ENCODE results near the gene DDA1. TPM values are rescaled to one million over a fixed set of nuclear protein-coding genes. Genes with fewer than 3 reads are reported as not detected.

The DDA1 gene
- total and polyA plus RNA-seq, 9 of the 15 experiments (the other 6 are each of a cell fraction or from before 2014, with no cell fraction given): 1.4 to 83.8 (median 33.8) TPM

- TF ChIP-seq BCLAF1 (IDR thresholded peaks at IDR 0.05; ENCODE audit: borderline replicate concordance in 1 of 2, control insufficient read depth in 1 of 2, low read depth in 2 of 2, low read length in 1 of 2) (no peak), ZNF277 (CRISPR knock-in tag; IDR thresholded peaks at IDR 0.05; ENCODE audit: borderline replicate concordance) (peak; percentile 16; the same call in 1 of the 2 replicates), ZNF41 (CRISPR knock-in tag; conservative IDR thresholded peaks at IDR 0.05) (no peak), DMBX1 (CRISPR knock-in tag; IDR thresholded peaks at IDR 0.05; ENCODE audit: borderline replicate concordance) (peak; percentile 69; the same call in 1 of the 2 replicates), RBBP5 (IDR thresholded peaks at IDR 0.05; ENCODE audit: borderline replicate concordance, insufficient read depth, low read length, poor library complexity, severe bottlenecking) (peak; percentile 71), ZNF764 (CRISPR knock-in tag; IDR thresholded peaks at IDR 0.05; ENCODE audit: low read depth) (no peak), ARID1B (IDR thresholded peaks at IDR 0.05) (no peak), TCF7L2 (IDR thresholded peaks at IDR 0.05; ENCODE audit: low read depth, low read length) (peak; percentile 36; the same call in 1 of the 2 replicates), ZNF561 (CRISPR knock-in tag; conservative IDR thresholded peaks at IDR 0.05) (no peak), GTF2E2 (tag; IDR thresholded peaks at IDR 0.05) (peak; percentile 69; the same call in 1 of the 2 replicates), SMAD4 (CRISPR knock-in tag; conservative IDR thresholded peaks at IDR 0.05) (peak; percentile 73), MITF (IDR thresholded peaks at IDR 0.05) (no peak), IRF2 (CRISPR knock-in tag; IDR thresholded peaks at IDR 0.05) (no peak), FOXP1 (CRISPR knock-in tag; IDR thresholded peaks at IDR 0.05) (no peak), ZNF766 (CRISPR knock-in tag; conservative IDR thresholded peaks at IDR 0.05) (peak; percentile 97), GABPA (tag; conservative IDR thresholded peaks at IDR 0.05; ENCODE audit: low read depth) (peak; percentile 98), TFAP4 (CRISPR knock-in tag; IDR thresholded peaks at IDR 0.05; ENCODE audit: borderline replicate concordance) (peak; percentile 79), EP400 (IDR thresholded peaks at IDR 0.05) (peak; percentile 45), NFIC (IDR thresholded peaks at IDR 0.05) (no peak)
Observed at GRCh38 chr19:17266975-17267788, 42.2 kb upstream of the DDA1 start, which contains the start of gene BABAM1 (continued).

Data from K562 (cell line).